GM12872 (cell line): Measurements from ENCODE around the gene MCF2L.

ENCODE experiments used
- TF ChIP-seq, protein P1 (sequence below): IDR thresholded peaks from 3 replicates; pipeline ENCODE4 v1.5.1; 2011; ENCODE audit warnings: low read depth, mild to moderate bottlenecking, low read length, moderate library complexity; ENCODE audit not compliant: insufficient read depth

Gene MCF2L

DNA sequence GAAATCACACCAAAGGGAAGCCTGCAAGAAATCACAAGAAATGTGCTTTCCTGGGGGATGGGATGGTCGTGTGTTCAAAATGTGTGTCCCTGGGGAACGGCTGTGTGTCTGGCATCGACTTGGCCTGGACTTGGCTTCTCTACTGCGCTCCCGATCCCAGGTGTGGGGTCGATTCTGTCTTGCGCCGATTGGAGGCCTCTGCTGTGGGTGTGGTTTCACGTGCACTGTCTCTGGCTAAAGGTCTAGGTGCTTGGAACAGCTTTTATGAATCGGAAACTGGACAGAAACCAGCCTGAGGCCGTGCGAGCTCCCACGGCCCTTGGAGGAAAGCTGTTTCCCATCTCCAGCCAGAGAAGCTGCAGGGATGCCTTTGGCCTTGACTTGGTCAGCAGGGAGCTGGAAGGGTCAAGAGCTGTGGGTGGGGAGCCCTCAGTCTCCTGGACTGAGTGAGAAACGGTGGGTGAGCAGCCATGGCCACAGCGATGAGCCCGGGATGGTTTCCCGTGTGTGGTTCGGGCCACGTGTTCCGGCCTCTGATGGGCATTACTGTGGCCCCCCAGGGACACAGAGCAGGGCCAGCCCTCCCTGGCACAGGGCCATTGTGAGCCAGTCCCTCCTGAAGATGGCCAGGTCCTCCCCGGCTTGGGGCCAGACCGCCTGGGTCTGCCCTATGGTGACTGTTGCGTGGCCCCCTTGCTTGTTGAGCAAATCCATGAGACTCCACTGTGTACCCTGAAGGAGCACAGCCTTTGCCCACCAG is 29.7 kb downstream of the MCF2L start:
- TF ChIP-seq, protein P1, sequence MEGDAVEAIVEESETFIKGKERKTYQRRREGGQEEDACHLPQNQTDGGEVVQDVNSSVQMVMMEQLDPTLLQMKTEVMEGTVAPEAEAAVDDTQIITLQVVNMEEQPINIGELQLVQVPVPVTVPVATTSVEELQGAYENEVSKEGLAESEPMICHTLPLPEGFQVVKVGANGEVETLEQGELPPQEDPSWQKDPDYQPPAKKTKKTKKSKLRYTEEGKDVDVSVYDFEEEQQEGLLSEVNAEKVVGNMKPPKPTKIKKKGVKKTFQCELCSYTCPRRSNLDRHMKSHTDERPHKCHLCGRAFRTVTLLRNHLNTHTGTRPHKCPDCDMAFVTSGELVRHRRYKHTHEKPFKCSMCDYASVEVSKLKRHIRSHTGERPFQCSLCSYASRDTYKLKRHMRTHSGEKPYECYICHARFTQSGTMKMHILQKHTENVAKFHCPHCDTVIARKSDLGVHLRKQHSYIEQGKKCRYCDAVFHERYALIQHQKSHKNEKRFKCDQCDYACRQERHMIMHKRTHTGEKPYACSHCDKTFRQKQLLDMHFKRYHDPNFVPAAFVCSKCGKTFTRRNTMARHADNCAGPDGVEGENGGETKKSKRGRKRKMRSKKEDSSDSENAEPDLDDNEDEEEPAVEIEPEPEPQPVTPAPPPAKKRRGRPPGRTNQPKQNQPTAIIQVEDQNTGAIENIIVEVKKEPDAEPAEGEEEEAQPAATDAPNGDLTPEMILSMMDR = no peak

DNA sequence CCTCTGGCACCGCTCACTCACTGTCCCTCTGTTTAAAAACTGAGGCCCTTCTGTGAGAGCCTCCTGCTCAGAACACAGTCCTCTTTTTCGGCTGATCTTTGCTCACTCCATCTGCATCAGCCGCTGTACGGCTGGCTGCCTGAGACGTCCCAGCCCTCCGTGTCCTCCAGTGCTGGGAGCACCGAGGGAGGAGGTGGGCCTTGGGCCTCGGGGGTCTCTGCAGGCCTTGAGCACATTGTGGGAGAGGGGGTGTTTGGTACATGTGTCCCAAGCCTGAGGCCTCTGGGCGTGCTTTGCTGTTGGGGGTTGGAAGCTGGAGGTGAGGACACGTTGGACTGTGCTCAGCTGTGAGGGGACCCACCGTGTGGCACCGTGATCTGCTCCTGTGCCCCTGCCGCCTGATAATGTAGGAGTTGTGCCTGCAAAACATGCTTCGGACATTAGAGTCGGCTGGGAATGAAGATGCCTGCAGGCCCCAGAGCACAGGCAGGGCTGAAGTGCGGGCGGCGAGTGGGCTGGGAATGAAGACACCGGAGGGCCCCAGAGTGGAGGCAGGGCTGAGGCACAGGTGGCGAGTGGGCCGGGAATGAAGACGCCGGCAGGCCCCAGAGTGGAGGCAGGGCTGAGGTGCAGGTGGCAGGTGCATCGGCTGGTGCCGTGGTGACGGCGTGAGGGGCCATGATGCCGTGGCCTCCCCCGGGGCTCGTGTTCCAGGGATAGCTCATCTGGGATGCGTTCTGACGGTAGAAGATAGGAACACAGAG is 30.6 kb downstream of the MCF2L start:
- TF ChIP-seq, protein P1 = no peak

DNA sequence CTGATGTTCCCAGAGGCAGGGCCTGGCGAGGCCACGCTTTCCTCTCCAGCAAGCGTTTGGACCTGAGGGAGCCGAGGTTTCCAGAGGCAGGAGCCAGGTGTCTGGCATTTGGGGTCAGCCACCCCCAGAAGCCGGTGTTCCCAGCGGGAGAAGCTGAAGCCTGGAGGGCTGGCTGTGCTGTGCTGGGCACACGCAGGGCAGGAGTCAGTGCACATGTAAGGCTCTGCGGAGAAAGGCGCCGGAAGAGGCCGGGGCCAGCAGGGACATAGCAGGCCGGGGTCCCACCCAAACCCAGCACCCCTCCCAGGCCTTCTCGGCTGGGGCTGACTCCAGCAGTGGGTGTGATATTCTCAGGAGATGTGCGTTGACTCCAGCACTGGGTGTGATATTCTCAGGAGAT is 31.6 kb downstream of the MCF2L start:
- TF ChIP-seq, protein P1 = no peak

DNA sequence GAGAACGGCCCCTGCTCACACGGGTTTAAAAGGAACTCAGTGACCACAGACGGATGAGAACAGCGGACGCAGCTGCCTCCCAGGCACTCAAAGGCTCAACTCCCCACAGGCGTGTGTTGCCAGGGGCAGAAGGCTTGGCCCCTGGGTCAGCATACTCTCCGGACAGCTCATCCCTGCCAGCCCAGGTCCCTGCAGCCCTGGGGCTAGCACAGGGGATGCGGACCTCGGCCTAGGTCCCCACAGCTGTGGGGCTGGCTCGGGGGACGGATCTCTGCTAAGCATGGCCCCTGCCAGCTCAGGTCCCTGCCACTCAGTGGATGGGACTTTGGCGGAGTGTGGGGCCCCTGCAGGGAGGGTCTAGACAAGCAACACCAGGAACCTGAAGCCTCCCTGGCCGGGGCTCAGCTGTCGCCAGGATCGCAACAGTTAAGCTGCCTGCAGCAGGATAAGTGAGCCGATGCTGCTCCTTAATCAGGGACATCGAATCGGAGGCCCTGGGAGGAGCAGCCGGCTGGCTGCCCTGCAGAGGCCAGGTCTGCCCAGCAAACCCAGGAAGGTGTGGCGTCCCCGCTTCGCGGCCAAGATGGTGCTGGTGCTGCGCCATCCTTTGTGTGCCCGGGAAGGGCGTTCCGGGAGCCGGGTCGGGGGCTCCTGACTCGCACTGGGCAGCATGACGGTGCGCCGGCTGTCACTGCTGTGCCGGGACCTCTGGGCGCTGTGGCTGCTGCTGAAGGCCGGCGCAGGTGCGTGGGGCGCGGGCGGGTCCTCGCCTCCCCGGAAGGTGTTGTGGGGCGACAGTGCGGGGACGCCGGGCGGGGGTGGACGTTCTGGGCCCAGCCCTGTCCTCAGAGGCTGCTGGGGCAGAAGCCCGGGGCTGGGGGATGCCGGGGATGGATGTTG is 32.5 kb downstream of the MCF2L start:
- TF ChIP-seq, protein P1 = no peak

DNA sequence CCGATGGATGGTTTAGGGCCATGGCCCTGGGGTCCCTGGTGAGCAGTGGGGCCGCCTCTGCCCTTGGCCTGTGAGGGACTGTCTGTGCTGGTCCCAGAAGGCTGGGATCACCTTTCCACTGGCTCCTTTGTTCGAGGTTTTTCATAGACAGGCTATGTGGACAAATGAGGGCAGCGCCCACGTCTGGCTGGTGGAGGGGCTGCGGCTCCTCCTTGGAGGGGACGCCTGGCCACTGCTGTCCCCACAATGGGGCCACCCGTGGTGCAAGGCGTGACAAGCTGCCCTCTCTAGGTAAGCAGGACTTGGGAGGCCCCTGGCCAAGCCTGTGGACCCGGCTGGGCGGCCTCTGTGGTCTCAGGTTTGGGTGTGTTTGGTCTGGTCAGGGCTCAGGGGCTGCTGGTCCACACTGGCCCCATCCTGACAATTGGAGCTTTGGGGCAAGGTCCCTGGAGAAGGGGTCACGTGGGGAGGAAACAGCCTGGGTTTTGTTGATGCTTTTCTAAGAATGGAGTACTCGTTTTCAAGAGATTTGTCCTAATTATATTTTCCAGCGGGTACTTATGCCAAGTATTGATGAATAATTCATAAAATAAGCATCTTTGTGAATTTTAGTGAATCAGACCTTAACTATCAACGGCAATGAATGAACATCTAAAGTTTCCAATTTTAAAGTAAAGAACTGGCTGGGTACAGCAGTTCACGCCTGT is 33.3 kb downstream of the MCF2L start:
- TF ChIP-seq, protein P1 = no peak

- TF ChIP-seq, protein P1 = no peak
These were observed 33.9 kb downstream of the MCF2L start for GRCh38 chr13:113002913-113003290.
